Neutrophil (primary cell): ENCODE data around the gene C1RL.
A peak's percentile ranks its signal among the peaks of the same experiment; 100 is the strongest.

Source experiments
- H3K27ac ChIP-seq: fragments of 200-600 bp; sonication (generic); 2 replicates; pipeline ENCODE4 v1.5.1; 2016; ENCODE audit warnings: mild to moderate bottlenecking, moderate library complexity
- H3K27me3 ChIP-seq: fragments of 200-600 bp; sonication (generic); 2 replicates; pipeline ENCODE4 v1.6.0; 2016; ENCODE audit warnings: mild to moderate bottlenecking
- H3K36me3 ChIP-seq: fragments of 200-600 bp; sonication (generic); 2 replicates; pipeline ENCODE4 v1.5.1; 2017
- H3K4me1 ChIP-seq, 2 experiments: fragments of 200-600 bp in 1 of 2; sonication (generic) in 1 of 2; 1 replicate in 1 of 2; 2 replicates in 1 of 2; pipeline versions ENCODE4 v1.5.1 to v1.6.1; 2013 to 2016; ENCODE audit warnings: low read depth in 1 of 2, low read length in 1 of 2, mild to moderate bottlenecking in 1 of 2, moderate library complexity in 1 of 2; ENCODE audit not compliant: control insufficient read depth in 1 of 2, insufficient read depth in 1 of 2
- H3K4me3 ChIP-seq, 2 experiments: fragments of 200-600 bp in 1 of 2; sonication (generic) in 1 of 2; 1 replicate in 1 of 2; 2 replicates in 1 of 2; pipeline ENCODE4 v1.5.1; 2013 to 2016; ENCODE audit warnings: low read depth in 1 of 2, low read length in 1 of 2, mild to moderate bottlenecking in 1 of 2, moderate library complexity in 1 of 2
- H3K9me3 ChIP-seq: fragments of 200-600 bp; sonication (generic); 2 replicates; pipeline ENCODE4 v1.5.1; 2016
- CTCF ChIP-seq: fragments of 200-600 bp; sonication (generic); IDR thresholded peaks from 2 replicates; pipeline ENCODE4 v1.5.1; 2016; ENCODE audit warnings: antibody characterized with exemption

Gene C1RL

GRCh38 chr12:7101694-7102131 lies 7.3 kb downstream of the C1RL start:
- peaks cover 80% of the 10 kb centered on the region for H3K36me3 ChIP-seq
- H3K9me3 ChIP-seq, result no peaks in the 10 kb centered on the region
- no peaks in the 10 kb centered on the region for H3K27me3 ChIP-seq
- H3K4me1 ChIP-seq, result peaks cover 22 to 50% of the 10 kb centered on the region in 2 experiments
- no peak for TF ChIP-seq CTCF
- no peak overlapping the region for H3K4me3 ChIP-seq
- H3K27ac ChIP-seq, result peak overlapping the region; percentile 41

- H3K36me3 ChIP-seq, result peaks cover 85% of the 10 kb centered on the region
- peak overlapping the region; percentile 41 for H3K27ac ChIP-seq
- peaks cover 16 to 44% of the 10 kb centered on the region in 2 experiments for H3K4me1 ChIP-seq
- H3K9me3 ChIP-seq, result no peaks in the 10 kb centered on the region
- H3K4me3 ChIP-seq, result no peak overlapping the region
- H3K27me3 ChIP-seq, result no peaks in the 10 kb centered on the region
- no peak for TF ChIP-seq CTCF
Observed at GRCh38 chr12:7101047-7101693, 7.8 kb downstream of the C1RL start.

DNA sequence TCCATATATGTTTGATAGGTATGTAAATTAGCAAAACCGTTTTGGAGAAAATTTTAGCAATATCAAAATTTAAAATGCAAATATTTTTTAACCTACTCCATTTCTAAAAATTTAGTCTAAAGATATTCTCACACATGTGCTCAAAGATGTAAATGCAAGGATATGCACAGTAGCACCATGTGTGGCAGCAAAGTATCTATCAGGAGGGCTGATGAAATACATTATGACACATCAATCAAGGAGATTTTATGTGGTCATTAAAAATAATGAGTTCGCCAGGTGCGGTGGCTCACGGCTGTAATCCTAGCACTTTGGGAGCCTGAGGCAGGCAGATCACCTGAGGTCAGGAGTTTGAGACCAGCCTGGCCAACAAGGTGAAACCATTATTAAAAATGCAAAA lies 8.8 kb downstream of the C1RL start:
- H3K9me3 ChIP-seq, result no peaks in the 10 kb centered on the region
- H3K27ac ChIP-seq, result peak overlapping the region; percentile 71
- peaks cover 95% of the 10 kb centered on the region for H3K36me3 ChIP-seq
- no peak for TF ChIP-seq CTCF
- no peaks in the 10 kb centered on the region for H3K27me3 ChIP-seq
- no peak overlapping the region for H3K4me3 ChIP-seq
- H3K4me1 ChIP-seq, result peaks cover 17 to 35% of the 10 kb centered on the region in 2 experiments

DNA sequence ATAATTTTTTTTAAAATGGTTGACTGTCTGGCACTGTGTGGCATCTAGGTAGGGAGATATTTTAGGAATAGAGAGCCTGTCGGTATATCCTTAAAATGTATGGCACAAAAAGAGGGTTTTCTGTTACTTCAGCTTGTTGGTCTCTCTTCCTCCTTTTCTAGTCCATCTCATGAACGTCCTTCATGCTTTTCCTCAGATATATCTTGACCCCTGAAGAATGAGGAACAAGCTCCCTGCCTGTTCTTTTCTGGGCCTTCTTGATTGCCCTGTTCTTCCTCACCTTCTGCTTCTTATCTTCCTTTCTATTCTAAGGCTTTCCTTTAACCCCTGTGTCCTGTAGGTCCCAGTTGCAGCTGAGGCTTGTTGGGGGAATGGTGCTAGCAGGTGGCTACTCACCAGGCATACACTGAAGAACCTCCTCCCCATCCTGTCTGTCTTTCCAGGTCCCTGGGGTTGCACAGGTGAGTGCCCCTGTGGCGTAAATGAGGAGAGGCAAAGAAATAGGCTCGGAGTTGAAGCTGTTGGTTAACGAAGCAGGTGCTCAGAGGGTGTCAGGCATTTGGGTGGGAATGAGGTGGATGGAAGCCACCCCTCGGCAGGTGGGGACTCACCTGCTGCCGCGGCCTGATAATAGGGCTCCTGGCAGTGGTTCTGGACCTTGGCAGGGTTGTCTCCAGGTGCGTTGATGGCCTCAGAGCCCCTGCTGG lies 9.6 kb downstream of the C1RL start:
- peaks cover 89% of the 10 kb centered on the region for H3K36me3 ChIP-seq
- no peak for TF ChIP-seq CTCF

GRCh38 chr12:7096979-7097378 lies 12.0 kb downstream of the C1RL start:
- TF ChIP-seq CTCF, result no peak
- no peaks in the 10 kb centered on the region for H3K9me3 ChIP-seq

More for the DNA sequence above, 9.6 kb downstream of the C1RL start:
- no peaks in the 10 kb centered on the region for H3K9me3 ChIP-seq
- H3K27ac ChIP-seq, result peak overlapping the region; percentile 71
- no peaks in the 10 kb centered on the region for H3K27me3 ChIP-seq
- H3K4me3 ChIP-seq, result no peak overlapping the region
- H3K4me1 ChIP-seq, result peaks cover 19 to 27% of the 10 kb centered on the region in 2 experiments

More at GRCh38 chr12:7096979-7097378, 12.0 kb downstream of the C1RL start:
- H3K4me3 ChIP-seq, result no peak overlapping the region
- no peak overlapping the region for H3K27ac ChIP-seq
- H3K4me1 ChIP-seq, result peaks cover 16 to 18% of the 10 kb centered on the region in 2 experiments
- no peaks in the 10 kb centered on the region for H3K27me3 ChIP-seq
- H3K36me3 ChIP-seq, result peaks cover 65% of the 10 kb centered on the region
